GM19395 (cell line): ENCODE data around the gene ADAMTS10.
"Not testable (repeated sequence)": the region's sequence is repeated elsewhere in the genome, so short reads cannot be mapped to it uniquely, and the experiment has no call there.

Experiments used
- ATAC-seq: cut with Tn5 transposase; IDR thresholded peaks from one replicate; pipeline ENCODE4 v1.9.1; 2021; ENCODE audit warnings: mild to moderate bottlenecking, moderate library complexity; ENCODE audit not compliant: unreplicated experiment

ADAMTS10 gene

DNA sequence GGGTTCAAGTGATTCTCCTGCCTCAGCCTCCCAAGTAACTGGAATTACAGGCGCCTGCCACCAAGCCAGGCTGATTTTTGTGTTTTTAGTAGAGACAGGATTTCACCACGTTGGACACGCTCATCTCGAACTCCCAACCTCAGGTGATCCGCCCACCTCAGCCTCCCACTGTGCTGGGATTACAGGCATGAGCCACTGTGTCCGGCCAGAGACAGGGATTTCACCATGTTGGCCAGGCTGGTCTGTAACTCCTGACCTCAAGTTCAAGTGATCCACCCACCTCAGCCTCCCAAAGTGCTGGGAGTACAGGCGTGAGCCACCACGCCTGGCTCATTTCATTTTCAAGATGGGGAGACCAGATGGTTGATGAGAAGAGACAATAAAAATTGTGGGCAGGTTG, 45.6 kb downstream of the ADAMTS10 start:
- not testable (repeated sequence) for ATAC-seq

DNA sequence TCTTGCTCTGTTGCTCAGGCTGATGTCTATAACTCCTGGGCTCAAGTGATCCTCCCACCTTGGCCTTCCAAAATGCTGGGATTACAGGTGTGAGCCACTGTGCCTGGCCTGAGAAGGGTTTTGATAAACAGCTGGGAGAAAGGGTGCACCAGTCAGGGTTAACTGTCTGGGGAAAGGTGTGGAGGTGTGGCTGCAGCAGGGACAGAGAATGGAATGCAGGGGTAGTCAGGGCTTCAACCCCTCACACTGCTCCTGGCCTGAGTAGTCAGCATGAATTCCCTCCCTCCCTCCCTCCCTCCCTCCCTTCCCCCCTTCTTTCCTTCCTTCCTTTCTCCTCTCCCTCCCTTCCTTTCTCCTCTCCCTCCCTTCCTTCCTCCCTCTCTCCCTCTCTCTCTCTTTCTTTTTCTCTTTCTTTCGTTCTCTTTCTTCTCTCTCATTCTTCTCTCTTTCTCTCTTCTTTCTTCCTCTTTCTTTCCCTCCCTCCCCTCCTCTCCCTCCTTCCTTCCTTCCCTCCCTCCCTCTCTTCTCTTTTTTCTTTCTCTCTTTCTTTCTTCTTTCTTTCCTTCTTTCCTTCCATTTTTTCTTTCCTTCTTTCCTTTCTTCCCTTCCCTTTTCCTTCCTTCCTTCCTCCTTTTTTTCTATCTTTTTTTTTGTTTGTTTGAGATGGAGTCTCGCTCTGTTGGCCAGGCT, 49.3 kb downstream of the ADAMTS10 start:
- no peak for ATAC-seq

DNA sequence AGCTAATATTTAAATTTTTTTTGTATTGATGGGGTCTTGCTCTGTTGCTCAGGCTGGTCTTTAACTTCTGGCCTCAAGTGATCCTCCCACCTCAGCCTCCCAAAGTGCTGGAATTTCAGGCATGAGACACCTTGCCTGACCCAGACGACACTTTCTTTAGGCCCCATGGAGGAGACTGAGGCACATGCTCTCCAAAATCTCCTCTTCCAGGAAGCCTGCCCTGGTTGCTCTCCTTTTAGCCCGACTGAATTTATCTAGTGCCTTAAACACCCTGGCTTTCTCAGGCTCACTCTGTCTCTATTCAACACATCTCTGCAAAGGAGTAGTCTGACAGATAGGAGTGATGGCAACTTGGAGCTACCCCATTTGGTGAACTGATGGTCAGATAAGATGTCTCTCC, 52.2 kb downstream of the ADAMTS10 start:
- no peak for ATAC-seq

DNA sequence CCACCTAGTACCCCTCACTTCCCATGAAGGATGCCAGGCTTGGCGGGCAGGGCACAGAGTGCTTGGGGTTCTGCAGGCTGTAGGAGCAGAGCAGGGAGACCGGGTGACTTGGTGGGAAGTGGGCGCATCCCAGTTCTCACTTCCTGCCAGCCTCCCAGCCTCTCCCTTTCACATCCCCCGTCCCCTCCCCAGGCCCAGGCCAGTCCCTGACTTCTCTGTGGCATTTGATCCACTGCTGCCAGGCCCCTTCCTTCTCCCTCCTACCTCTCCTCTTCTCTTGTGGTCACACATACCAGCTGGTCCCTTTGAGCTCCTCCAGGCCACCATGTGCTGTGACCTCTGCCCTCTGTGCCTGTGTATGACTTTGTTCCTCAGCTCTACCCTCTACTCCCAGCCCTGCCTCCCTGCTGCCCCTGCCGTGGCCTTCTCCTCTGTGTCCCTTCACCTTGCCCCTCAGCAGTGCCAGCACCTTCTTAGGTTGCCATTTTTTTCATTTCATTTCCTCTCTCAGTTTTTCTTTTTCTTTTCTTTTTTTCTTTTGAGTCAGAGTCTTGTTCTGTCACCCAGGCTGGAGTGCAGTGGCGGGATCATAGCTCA, 52.8 kb downstream of the ADAMTS10 start:
- no peak for ATAC-seq

DNA sequence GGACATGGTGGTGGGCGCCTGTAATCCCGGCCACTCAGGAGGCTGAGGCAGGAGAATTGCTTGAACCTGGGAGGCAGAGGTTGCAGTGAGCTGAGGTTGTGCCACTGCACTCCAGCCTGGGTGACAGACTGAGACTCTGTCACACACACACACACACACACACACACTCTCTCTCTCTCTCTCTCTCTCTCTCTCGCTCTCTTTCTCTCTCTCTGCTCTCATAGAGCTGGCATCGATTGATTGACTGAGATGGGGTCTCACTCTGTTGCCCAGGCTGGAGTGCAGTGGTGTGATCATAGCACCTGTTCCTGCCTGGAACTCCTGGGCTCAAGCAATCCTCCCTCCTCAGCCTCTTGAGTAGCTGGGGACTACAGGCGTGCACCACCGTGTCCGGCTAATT, 56.8 kb downstream of the ADAMTS10 start:
- ATAC-seq = not testable (repeated sequence)

DNA sequence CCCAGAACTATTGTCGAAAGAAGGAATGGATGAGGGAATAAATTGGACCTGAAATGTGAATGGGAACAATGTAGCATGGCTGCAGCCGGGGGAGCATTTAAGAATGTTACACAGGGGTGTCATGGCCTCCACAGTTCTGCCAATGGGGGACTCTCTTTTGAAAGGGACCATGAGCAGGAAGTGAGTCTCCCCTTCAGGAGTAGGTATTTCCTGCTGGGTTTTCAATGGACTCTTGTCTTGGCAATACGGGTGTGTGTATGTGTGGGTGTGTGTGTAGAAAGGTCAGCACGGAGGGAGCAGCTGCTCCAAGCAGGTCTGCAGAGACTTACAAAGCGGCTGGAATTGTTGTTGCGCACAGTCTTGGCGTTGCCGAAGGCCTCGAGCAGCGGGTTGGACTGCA, 57.7 kb downstream of the ADAMTS10 start:
- no peak for ATAC-seq

DNA sequence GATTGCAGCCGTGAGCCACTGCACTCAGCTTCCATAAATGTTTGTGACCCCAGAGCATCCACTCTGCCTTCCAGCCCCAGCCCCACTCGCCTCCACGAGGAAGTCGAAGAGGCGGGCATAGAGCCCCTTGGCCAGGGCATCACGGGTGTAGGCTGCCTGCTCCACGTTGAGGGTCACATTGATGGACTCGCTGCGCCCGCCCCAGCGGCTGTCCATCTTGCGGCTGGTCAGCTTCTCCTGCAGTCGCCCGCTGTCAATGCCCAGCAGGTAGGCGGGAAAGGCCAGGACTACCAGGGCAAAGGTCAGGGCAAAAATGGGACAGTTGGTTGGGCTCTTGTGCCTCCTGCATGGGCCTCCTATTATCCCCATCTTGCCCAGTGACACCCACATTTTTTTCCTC, 60.4 kb downstream of the ADAMTS10 start:
- no peak for ATAC-seq

DNA sequence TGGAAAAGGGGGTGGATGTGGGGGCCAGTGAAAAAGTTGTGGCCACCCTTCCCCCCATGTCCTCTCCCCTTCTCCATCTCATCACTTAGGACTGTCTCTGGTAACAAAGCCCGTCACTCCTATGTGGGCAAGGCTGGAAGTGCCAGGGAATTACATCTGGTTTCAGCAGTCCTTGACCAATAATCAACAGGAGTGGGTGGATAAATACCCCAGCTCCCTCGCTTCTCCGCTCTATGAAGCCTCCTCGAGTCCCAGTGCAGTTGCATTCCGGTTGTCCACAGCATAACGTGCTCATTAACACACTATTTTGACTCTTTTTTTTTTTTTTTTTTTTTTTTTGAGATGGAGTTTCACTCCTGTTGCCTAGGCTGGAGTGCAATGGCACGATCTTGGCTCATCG, 64.8 kb downstream of the ADAMTS10 start:
- ATAC-seq = no peak

DNA sequence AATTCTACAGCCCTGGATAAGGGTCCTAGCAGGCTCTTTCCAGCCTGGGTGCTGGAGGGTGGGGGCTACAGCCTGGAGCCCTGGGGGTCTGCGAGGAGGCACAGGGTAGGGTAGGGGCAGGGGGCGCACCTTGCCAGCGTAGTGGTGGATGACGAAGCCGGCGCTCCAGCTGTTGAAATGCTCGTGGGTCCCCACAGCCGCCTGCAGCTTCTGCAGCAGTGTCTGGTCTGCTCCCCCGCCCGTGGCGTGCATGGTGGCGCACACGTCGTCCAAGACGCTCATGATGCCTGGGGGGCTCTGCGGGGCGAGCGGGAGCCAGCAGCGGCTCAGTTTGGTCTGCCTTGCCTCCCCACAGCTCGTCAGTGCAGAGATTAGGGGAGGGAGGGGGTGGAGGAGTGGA, 66.3 kb downstream of the ADAMTS10 start:
- no peak for ATAC-seq

DNA sequence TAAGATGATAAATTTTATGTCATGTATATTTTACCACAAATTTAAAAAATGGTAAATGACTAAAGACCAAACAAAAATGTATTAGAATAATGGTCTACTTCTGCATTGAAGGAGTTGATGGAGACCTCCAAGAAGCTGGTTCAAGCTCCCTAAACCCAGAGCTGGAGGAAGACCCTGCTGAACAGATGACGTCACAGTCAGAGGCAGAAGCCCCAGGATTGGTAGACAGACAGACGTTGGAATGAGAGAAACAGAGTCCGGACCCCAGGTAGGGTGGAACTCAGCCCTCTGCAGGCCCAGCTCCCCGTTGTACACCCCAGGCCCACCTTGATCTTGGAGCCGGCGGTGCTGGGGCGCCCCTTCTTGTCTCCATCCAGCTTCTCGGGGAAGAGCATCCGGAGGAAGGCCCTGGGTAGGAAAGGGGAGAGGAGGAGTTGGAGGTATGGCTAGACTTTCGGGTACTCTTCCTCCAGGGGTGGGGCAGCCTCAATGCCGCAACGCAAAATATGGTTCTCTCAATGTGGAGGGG, 70.8 kb downstream of the ADAMTS10 start:
- no peak for ATAC-seq

DNA sequence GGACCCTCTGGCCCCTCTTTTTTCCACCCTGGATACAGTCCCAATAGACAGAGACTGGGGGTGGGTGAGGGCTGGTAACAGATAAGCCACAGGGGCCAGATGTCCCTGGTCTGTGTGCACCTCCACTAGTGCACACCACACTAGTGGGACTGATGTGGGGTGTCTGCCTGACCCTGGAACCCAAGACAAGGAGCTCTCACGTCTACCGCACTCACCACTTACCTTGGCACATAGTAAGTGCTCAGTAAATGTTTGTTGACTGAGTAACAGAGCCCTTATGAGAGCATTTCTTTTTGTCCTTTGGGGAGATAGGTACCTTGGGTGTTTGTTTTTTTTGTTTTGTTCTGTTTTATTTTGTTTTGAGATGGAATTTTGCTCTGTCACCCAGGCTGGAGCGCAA, 73.4 kb downstream of the ADAMTS10 start:
- no peak for ATAC-seq

DNA sequence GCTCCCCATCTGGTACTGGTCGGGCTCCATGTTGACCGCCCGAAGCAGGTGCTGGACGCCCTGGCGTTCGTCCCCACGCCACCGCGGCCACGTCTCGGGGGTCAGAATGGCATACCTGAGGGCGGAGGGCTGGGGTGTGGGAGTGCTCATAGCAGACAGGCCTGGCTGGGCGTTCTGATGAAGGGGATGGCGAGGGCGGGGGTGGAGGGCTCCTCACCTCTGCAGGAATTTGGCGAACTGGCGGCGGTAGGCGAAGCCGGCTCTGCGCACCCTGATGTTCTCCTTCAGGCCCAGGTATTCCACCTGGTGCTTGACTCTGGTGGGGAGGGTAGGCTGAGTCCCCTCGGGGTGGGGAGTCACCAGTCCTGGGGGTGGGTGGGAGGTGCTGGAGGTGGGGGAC, 74.2 kb downstream of the ADAMTS10 start:
- no peak for ATAC-seq

DNA sequence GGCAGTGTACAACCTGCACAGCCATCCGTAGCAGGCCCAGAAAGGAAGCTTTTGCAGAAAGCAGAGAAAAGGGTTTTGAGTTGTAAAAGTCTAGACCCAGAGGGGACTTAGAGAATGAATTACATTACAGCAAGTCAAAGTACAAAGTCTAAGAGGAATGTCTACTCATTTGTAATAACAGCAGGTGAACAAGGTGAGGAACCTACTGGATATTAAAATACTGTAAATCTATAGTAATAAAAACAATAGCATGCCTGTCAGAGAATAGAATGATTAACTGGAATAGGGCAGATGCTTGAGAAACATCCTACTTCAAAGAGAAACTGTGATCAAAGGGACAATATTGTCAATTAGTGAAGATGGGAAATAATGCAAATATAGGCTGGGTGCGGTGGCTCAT, 78.3 kb downstream of the ADAMTS10 start:
- no peak for ATAC-seq

DNA sequence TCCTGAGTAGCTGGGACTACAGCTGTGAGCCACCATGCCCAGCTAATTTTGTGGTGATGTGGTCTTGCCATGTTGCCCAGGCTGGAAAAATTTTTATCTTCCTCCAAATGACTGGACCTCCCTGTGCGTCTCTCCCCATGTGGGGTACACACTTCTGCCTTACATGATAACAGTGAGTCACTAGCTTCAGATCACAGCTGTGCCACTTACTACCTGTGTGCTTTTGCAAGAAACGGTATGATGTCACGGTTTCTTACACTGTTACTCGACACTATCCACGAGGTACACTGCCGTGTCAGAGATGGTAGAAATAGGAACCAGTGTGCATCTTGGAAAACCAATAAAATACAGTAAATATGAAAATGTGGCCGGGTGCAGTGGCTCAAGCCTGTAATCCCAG, 79.0 kb downstream of the ADAMTS10 start:
- no peak for ATAC-seq
